ENCODE measurements around the gene ANKRD65.
"Not testable (repeated sequence)": the region's sequence is repeated elsewhere in the genome, so short reads cannot be mapped to it uniquely, and the experiment has no call there.

ANKRD65 gene

DNA sequence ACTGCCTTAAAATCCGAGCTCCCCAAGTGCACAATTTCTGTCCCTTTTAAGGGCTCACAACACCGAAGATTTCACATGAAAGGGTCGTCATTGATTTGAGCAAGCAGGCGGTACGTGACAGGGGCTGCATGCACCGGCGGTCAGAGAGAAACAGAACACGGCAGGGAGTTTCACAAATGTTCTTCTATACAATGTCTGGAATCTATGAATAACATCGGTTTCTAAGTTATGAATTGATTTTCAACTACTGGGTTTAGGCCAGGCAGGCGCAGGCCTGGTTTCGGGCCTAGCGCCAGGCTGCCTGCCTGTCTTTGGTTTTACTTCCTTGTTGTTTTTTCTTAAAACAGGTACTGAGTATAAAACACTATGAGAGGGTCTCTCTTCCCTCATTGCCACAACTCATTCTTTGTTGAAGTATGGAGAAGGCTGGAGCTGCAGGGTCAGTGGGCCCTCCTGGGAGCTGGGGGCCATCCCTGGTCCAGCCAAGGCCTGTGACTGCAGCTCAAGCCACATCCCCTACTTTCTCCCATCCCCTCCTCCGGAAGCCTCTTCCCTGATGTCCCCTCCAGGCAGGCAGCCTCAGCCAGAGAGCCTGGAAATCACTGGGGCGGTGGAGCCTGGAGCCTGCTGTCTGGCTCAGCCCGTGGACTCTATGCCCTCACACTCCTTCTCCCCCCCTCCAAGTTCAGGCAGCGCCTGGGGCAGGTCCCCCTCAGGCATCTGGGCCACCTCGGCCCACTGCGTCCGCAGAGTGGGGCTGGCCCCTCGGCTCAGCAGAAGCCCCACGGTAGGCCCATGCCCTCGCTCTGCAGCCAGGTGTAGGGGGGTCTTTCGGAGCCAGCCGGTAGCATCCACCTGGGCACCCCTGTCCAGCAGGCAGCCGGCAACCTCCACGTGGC lies 2.4 kb downstream of the ANKRD65 start:
- no peak overlapping the region for H3K4me2 ChIP-seq (ENCODE audit: low read length, poor library complexity, severe bottlenecking)
- no peak overlapping the region for H2BK120ac ChIP-seq (ENCODE audit: low read depth, low read length)
- no peak overlapping the region for H2AFZ ChIP-seq (ENCODE audit: low read depth, low read length)
- H2BK15ac ChIP-seq (ENCODE audit: low read depth, poor library complexity, severe bottlenecking), result no peak overlapping the region
- 96% methylated on average over 26 of the region's 26 CpGs for WGBS
- DNase-seq, result no peak
- H3K79me1 ChIP-seq (replicated peaks; ENCODE audit: low read length, poor library complexity, severe bottlenecking), result no peaks in the 10 kb centered on the region
- no peaks in the 10 kb centered on the region for H3K9me3 ChIP-seq (ENCODE audit: control insufficient read depth, low read length)
- H3K23ac ChIP-seq (ENCODE audit: low read length in 2 of 2), result no peak overlapping the region
- no peak overlapping the region for H2AK5ac ChIP-seq (ENCODE audit: low read length, severe bottlenecking)
- peaks cover 25% of the 10 kb centered on the region for H3K4me1 ChIP-seq (ENCODE audit: control insufficient read depth, insufficient read depth, low read depth, low read length)
- H3K14ac ChIP-seq (ENCODE audit: low read length in 2 of 2), result no peak overlapping the region
- no peak overlapping the region for H3K9ac ChIP-seq (ENCODE audit: low read length)
- H3K27ac ChIP-seq (ENCODE audit: low read length, poor library complexity, severe bottlenecking), result no peak overlapping the region
- no peak overlapping the region for H4K8ac ChIP-seq (ENCODE audit: low read length)
- H4K91ac ChIP-seq (ENCODE audit: low read length), result no peak overlapping the region
- H3K27me3 ChIP-seq (ENCODE audit: control insufficient read depth in 1 of 2, insufficient read depth in 1 of 2, low read length in 2 of 2), result peaks cover 0 to 4% of the 10 kb centered on the region in 2 experiments
- H3K4me3 ChIP-seq (ENCODE audit: insufficient read depth in 1 of 2, low read depth in 1 of 2, low read length in 2 of 2), result no peak overlapping the region
- no peak overlapping the region for H2BK5ac ChIP-seq (ENCODE audit: low read depth, low read length, poor library complexity, severe bottlenecking)
- H3K18ac ChIP-seq (ENCODE audit: low read depth in 1 of 2, low read length in 2 of 2), result no peak overlapping the region
- H2BK12ac ChIP-seq (ENCODE audit: low read length in 2 of 2), result no peak overlapping the region
- no peaks in the 10 kb centered on the region for H3K36me3 ChIP-seq (ENCODE audit: control insufficient read depth in 1 of 2, insufficient read depth in 2 of 2, low read depth in 1 of 2, low read length in 2 of 2)
- H3K4ac ChIP-seq (ENCODE audit: low read depth in 1 of 2, low read length in 2 of 2), result no peak overlapping the region

DNA sequence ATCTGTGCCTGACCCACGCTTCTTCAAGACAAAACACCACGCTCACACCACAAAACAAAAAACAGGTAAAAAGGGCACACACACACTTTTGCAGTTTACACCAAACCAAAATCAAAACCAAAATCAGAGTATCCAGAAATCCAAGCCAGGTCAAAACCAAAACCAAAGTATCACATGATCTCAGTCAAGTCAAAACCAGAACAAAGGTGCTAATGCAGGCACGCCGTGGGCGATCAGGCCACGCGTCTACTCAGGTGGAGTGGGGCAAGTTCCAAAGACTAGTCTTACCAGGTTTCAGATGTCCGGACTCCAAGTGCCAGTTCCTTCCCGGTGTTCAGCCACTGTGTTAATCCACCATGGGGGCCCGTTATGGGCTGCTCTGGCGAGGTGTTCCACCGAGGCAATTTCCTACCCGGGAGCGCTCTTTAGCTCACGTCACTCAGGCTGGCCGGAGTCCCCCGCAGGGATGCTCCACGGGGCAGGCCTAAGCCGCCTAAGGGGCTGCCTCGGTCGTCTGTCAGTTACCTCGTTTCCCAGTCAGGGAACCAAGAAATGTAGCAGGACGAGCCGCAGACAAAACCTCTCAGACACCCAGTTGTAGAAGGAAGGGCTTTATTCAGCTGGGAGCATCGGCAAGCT lies 3.1 kb downstream of the ANKRD65 start:
- not testable (repeated sequence) for H4K8ac ChIP-seq (ENCODE audit: low read length); H3K14ac ChIP-seq (ENCODE audit: low read length in 2 of 2); H3K79me1 ChIP-seq (replicated peaks; ENCODE audit: low read length, poor library complexity, severe bottlenecking); H3K18ac ChIP-seq (ENCODE audit: low read depth in 1 of 2, low read length in 2 of 2); H2BK12ac ChIP-seq (ENCODE audit: low read length in 2 of 2); H2BK15ac ChIP-seq (ENCODE audit: low read depth, poor library complexity, severe bottlenecking); H3K27me3 ChIP-seq (ENCODE audit: control insufficient read depth in 1 of 2, insufficient read depth in 1 of 2, low read length in 2 of 2); H3K9ac ChIP-seq (ENCODE audit: low read length); H2AFZ ChIP-seq (ENCODE audit: low read depth, low read length); DNase-seq; H3K4me2 ChIP-seq (ENCODE audit: low read length, poor library complexity, severe bottlenecking); H2AK5ac ChIP-seq (ENCODE audit: low read length, severe bottlenecking); H3K4ac ChIP-seq (ENCODE audit: low read depth in 1 of 2, low read length in 2 of 2); H3K36me3 ChIP-seq (ENCODE audit: control insufficient read depth in 1 of 2, insufficient read depth in 2 of 2, low read depth in 1 of 2, low read length in 2 of 2); H3K4me3 ChIP-seq (ENCODE audit: insufficient read depth in 1 of 2, low read depth in 1 of 2, low read length in 2 of 2); H3K27ac ChIP-seq (ENCODE audit: low read length, poor library complexity, severe bottlenecking); H3K23ac ChIP-seq (ENCODE audit: low read length in 2 of 2); H2BK120ac ChIP-seq (ENCODE audit: low read depth, low read length); H3K9me3 ChIP-seq (ENCODE audit: control insufficient read depth, low read length); H4K91ac ChIP-seq (ENCODE audit: low read length); H2BK5ac ChIP-seq (ENCODE audit: low read depth, low read length, poor library complexity, severe bottlenecking)
- WGBS, result 93% methylated on average over 25 of the region's 25 CpGs
- H3K4me1 ChIP-seq (ENCODE audit: control insufficient read depth, insufficient read depth, low read depth, low read length), result peaks cover 25% of the 10 kb centered on the region

DNA sequence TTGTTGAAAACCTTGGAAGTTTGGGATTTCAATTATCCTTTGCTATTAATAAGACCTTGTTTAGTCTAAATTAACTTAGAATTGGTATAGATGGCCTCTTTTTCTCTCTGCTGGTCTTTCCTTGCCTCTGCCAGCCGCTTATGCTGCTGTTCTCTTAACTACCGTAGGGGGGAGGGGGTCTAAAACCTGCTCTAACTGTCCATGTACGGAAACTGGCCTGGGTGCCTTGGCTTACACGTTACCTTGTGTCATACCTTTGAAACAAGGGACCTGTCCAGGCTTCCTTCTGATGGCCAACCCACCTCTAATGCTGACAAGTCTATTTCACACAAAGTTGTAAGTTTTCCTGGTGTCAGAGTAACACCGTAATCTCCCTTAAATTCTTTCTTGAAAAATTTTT lies 3.7 kb downstream of the ANKRD65 start:
- peaks cover 20% of the 10 kb centered on the region for H3K4me1 ChIP-seq (ENCODE audit: control insufficient read depth, insufficient read depth, low read depth, low read length)
- H2BK5ac ChIP-seq (ENCODE audit: low read depth, low read length, poor library complexity, severe bottlenecking); H3K9ac ChIP-seq (ENCODE audit: low read length); H3K14ac ChIP-seq (ENCODE audit: low read length in 2 of 2); H2BK120ac ChIP-seq (ENCODE audit: low read depth, low read length); H3K23ac ChIP-seq (ENCODE audit: low read length in 2 of 2); H3K4me3 ChIP-seq (ENCODE audit: insufficient read depth in 1 of 2, low read depth in 1 of 2, low read length in 2 of 2); H4K91ac ChIP-seq (ENCODE audit: low read length); H3K36me3 ChIP-seq (ENCODE audit: control insufficient read depth in 1 of 2, insufficient read depth in 2 of 2, low read depth in 1 of 2, low read length in 2 of 2); H4K8ac ChIP-seq (ENCODE audit: low read length); H3K18ac ChIP-seq (ENCODE audit: low read depth in 1 of 2, low read length in 2 of 2); H3K9me3 ChIP-seq (ENCODE audit: control insufficient read depth, low read length); H3K4ac ChIP-seq (ENCODE audit: low read depth in 1 of 2, low read length in 2 of 2); H3K4me2 ChIP-seq (ENCODE audit: low read length, poor library complexity, severe bottlenecking); H2BK12ac ChIP-seq (ENCODE audit: low read length in 2 of 2); H3K27ac ChIP-seq (ENCODE audit: low read length, poor library complexity, severe bottlenecking); DNase-seq; H3K27me3 ChIP-seq (ENCODE audit: control insufficient read depth in 1 of 2, insufficient read depth in 1 of 2, low read length in 2 of 2); H2AFZ ChIP-seq (ENCODE audit: low read depth, low read length); H3K79me1 ChIP-seq (replicated peaks; ENCODE audit: low read length, poor library complexity, severe bottlenecking); H2BK15ac ChIP-seq (ENCODE audit: low read depth, poor library complexity, severe bottlenecking); H2AK5ac ChIP-seq (ENCODE audit: low read length, severe bottlenecking): not testable (repeated sequence)
- 90% methylated on average over 4 of the region's 5 CpGs for WGBS

DNA sequence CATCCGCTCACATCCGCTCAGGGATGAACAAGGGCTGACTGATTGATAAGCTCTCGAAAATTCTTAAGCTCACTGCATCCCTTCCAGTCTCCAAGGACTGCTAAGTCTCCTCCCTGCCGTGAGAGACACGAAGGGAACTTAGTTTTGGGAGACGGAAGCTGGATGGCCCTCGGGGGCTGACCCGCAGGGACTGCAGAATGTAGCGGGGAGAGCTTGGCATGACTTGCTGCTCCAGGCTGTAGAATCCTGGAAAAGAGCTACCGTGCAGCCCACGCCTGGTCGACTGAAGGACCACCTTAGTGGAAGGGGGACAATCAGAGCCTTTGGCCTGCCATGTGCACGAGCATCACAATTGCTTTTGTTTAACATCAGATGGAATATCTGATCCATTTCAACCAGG lies 5.3 kb downstream of the ANKRD65 start:
- H4K91ac ChIP-seq (ENCODE audit: low read length), result no peak overlapping the region
- no peak overlapping the region for H2BK120ac ChIP-seq (ENCODE audit: low read depth, low read length)
- no peak overlapping the region for H2AFZ ChIP-seq (ENCODE audit: low read depth, low read length)
- H3K14ac ChIP-seq (ENCODE audit: low read length in 2 of 2), result no peak overlapping the region
- no peak overlapping the region for H3K4me2 ChIP-seq (ENCODE audit: low read length, poor library complexity, severe bottlenecking)
- no peak overlapping the region for H4K8ac ChIP-seq (ENCODE audit: low read length)
- H2AK5ac ChIP-seq (ENCODE audit: low read length, severe bottlenecking), result no peak overlapping the region
- H2BK12ac ChIP-seq (ENCODE audit: low read length in 2 of 2), result no peak overlapping the region
- H3K79me1 ChIP-seq (replicated peaks; ENCODE audit: low read length, poor library complexity, severe bottlenecking), result peaks cover 1% of the 10 kb centered on the region
- peaks cover 11% of the 10 kb centered on the region for H3K4me1 ChIP-seq (ENCODE audit: control insufficient read depth, insufficient read depth, low read depth, low read length)
- H3K4me3 ChIP-seq (ENCODE audit: insufficient read depth in 1 of 2, low read depth in 1 of 2, low read length in 2 of 2), result no peak overlapping the region
- H2BK15ac ChIP-seq (ENCODE audit: low read depth, poor library complexity, severe bottlenecking), result no peak overlapping the region
- no peak overlapping the region for H3K9ac ChIP-seq (ENCODE audit: low read length)
- no peak overlapping the region for H3K23ac ChIP-seq (ENCODE audit: low read length in 2 of 2)
- no peak for DNase-seq
- H3K27me3 ChIP-seq (ENCODE audit: control insufficient read depth in 1 of 2, insufficient read depth in 1 of 2, low read length in 2 of 2), result no peaks in the 10 kb centered on the region
- no peaks in the 10 kb centered on the region for H3K9me3 ChIP-seq (ENCODE audit: control insufficient read depth, low read length)
- no peak overlapping the region for H2BK5ac ChIP-seq (ENCODE audit: low read depth, low read length, poor library complexity, severe bottlenecking)
- no peak overlapping the region for H3K18ac ChIP-seq (ENCODE audit: low read depth in 1 of 2, low read length in 2 of 2)
- WGBS, result 94% methylated on average over 13 of the region's 13 CpGs
- H3K36me3 ChIP-seq (ENCODE audit: control insufficient read depth in 1 of 2, insufficient read depth in 2 of 2, low read depth in 1 of 2, low read length in 2 of 2), result peaks cover 0 to 3% of the 10 kb centered on the region in 2 experiments
- no peak overlapping the region for H3K4ac ChIP-seq (ENCODE audit: low read depth in 1 of 2, low read length in 2 of 2)
- H3K27ac ChIP-seq (ENCODE audit: low read length, poor library complexity, severe bottlenecking), result no peak overlapping the region

Measured in mesenchymal stem cell (in vitro differentiated cells and primary cell).